RWPE2 (cell line): ENCODE results near the gene LEMD1.
"Not testable (repeated sequence)": the region's sequence is repeated elsewhere in the genome, so short reads cannot be mapped to it uniquely, and the experiment has no call there.

ENCODE experiments used
- ATAC-seq: fragments of 200-7000 bp; cut with Tn5 transposase; 3 replicates; pipeline ENCODE4 v1.9.1; 2021; ENCODE audit warnings: low read depth
- DNase-seq: peaks from one replicate; pipeline ENCODE4 v3.0.0-alpha.2; 2020; ENCODE audit warnings: low spot score
- H3K27ac ChIP-seq: fragments of 450-650 bp; 2 replicates; pipeline ENCODE4 v1.5.1; 2017; ENCODE audit warnings: mild to moderate bottlenecking; ENCODE audit not compliant: poor library complexity, severe bottlenecking
- H3K27me3 ChIP-seq: fragments of 250-450 bp; sonication (Bioruptor Pico); 2 replicates; pipeline ENCODE4 v1.5.1; 2021; ENCODE audit warnings: mild to moderate bottlenecking, moderate library complexity; ENCODE audit not compliant: insufficient read depth, poor library complexity, severe bottlenecking
- H3K36me3 ChIP-seq: fragments of 250-450 bp; sonication (Bioruptor Pico); 2 replicates; pipeline ENCODE4 v1.5.1; 2020; ENCODE audit warnings: low read depth, mild to moderate bottlenecking, moderate library complexity
- H3K4me1 ChIP-seq: fragments of 250-450 bp; sonication (Bioruptor Pico); 2 replicates; pipeline ENCODE4 v1.5.1; 2021; ENCODE audit warnings: mild to moderate bottlenecking, moderate library complexity; ENCODE audit not compliant: insufficient read depth, poor library complexity, severe bottlenecking
- H3K4me3 ChIP-seq: fragments of 250-450 bp; sonication (Bioruptor Pico); 2 replicates; pipeline ENCODE4 v1.5.1; 2021; ENCODE audit warnings: mild to moderate bottlenecking, moderate library complexity; ENCODE audit not compliant: severe bottlenecking
- H3K9me3 ChIP-seq: fragments of 250-450 bp; sonication (Bioruptor Pico); 2 replicates; pipeline ENCODE4 v1.5.1; 2021; ENCODE audit warnings: mild to moderate bottlenecking, moderate library complexity; ENCODE audit not compliant: severe bottlenecking
- CTCF ChIP-seq: fragments of 450-650 bp; IDR thresholded peaks from one replicate; pipeline ENCODE4 v1.5.1; 2017; ENCODE audit warnings: mild to moderate bottlenecking, moderate library complexity; ENCODE audit not compliant: poor library complexity, severe bottlenecking

Gene LEMD1

GRCh38 chr1:205369701-205370123 lies 52.1 kb downstream of the LEMD1 start:
- Histone ChIP-seq H3K4me3 (no peak overlapping the region), H3K27ac (no peak overlapping the region), H3K36me3 (no peaks in the 10 kb centered on the region), H3K27me3 (no peaks in the 10 kb centered on the region), H3K4me1 (peaks cover 18% of the 10 kb centered on the region), H3K9me3 (no peaks in the 10 kb centered on the region)
- no peak for TF ChIP-seq CTCF
- ATAC-seq, result no peak
- no peak for DNase-seq

- DNase-seq (no peak), ATAC-seq (no peak)
- Histone ChIP-seq H3K4me1 (peaks cover 5% of the 10 kb centered on the region), H3K27ac (no peak overlapping the region), H3K36me3 (no peaks in the 10 kb centered on the region), H3K4me3 (no peak overlapping the region), H3K27me3 (no peaks in the 10 kb centered on the region), H3K9me3 (no peaks in the 10 kb centered on the region)
- no peak for TF ChIP-seq CTCF
Observed at GRCh38 chr1:205368478-205368877, 53.4 kb downstream of the LEMD1 start.

GRCh38 chr1:205365945-205366463 lies 55.9 kb downstream of the LEMD1 start:
- no peak overlapping the region for H3K4me3 ChIP-seq
- H3K36me3 ChIP-seq, result no peaks in the 10 kb centered on the region
- H3K9me3 ChIP-seq, result no peaks in the 10 kb centered on the region
- ATAC-seq (no peak), DNase-seq (no peak)
- no peak for TF ChIP-seq CTCF
- no peaks in the 10 kb centered on the region for H3K4me1 ChIP-seq
- no peak overlapping the region for H3K27ac ChIP-seq
- H3K27me3 ChIP-seq, result no peaks in the 10 kb centered on the region

- H3K4me3 ChIP-seq, DNase-seq, ATAC-seq, H3K36me3 ChIP-seq, H3K27ac ChIP-seq, H3K9me3 ChIP-seq, H3K4me1 ChIP-seq, H3K27me3 ChIP-seq: not testable (repeated sequence)
Observed at GRCh38 chr1:205365086-205365485, 56.8 kb downstream of the LEMD1 start.

GRCh38 chr1:205360891-205361290 lies 61.0 kb downstream of the LEMD1 start:
- H3K27me3 ChIP-seq, result no peaks in the 10 kb centered on the region
- H3K9me3 ChIP-seq, result no peaks in the 10 kb centered on the region
- no peak for ATAC-seq
- H3K27ac ChIP-seq, result no peak overlapping the region
- TF ChIP-seq CTCF, result no peak
- H3K4me3 ChIP-seq, result no peak overlapping the region
- no peaks in the 10 kb centered on the region for H3K36me3 ChIP-seq
- no peaks in the 10 kb centered on the region for H3K4me1 ChIP-seq
- DNase-seq, result no peak
